Left renal cortex interstitium (tissue), 4 donors: ENCODE measurements around the gene CES3. TPM values are rescaled to one million over a fixed set of nuclear protein-coding genes. Genes with fewer than 3 reads are reported as not detected.

Source experiments
- polyA plus RNA-seq, 4 donors: library from polyadenylated mRNA; unstranded; fragments of 120-200 nt; gene quantifications; one replicate each; pipeline ENCODE4 v1.2.1, GENCODE V29; 2013; ENCODE audit not compliant: insufficient read length in 4 of 4

The CES3 gene
- polyA plus RNA-seq, 4 donors = 1.3 to 3.7 (median 2.9) TPM

Other genes starting within 250 kb of the CES3 start
- gene DYNC1LI2, start 209.7 kb upstream of the CES3 start, polyA plus RNA-seq = 100 to 1,000 TPM in 2 of 4 donors, 10 to 100 TPM in 2; 86.0 to 166 (median 128) TPM
- under 1 TPM in 2 of 4 donors, not detected in 2; 0.11 to 0.13 TPM for gene TERB1, start 159.7 kb upstream of the CES3 start, polyA plus RNA-seq
- 100 to 1,000 TPM in 1 of 4 donors, 10 to 100 TPM in 3; 73.0 to 109 (median 82.5) TPM for gene NAE1, start 130.3 kb upstream of the CES3 start, polyA plus RNA-seq
- under 1 TPM; 0.11 to 0.49 (median 0.33) TPM for gene CA7, start 116.9 kb upstream of the CES3 start, polyA plus RNA-seq
- 10 to 100 TPM; 11.5 to 14.5 (median 13.4) TPM for gene PDP2, start 80.8 kb upstream of the CES3 start, polyA plus RNA-seq
- 100 to 1,000 TPM; 248 to 312 (median 277) TPM for gene CDH16, start 42.4 kb upstream of the CES3 start, polyA plus RNA-seq
- 1 to 10 TPM; 2.6 to 4.1 (median 3.5) TPM for gene RRAD, start 35.7 kb upstream of the CES3 start, polyA plus RNA-seq
- gene CIAO2B, start 26.9 kb upstream of the CES3 start, polyA plus RNA-seq = 100 to 1,000 TPM in 2 of 4 donors, 10 to 100 TPM in 2; 91.7 to 120 (median 98.8) TPM
- gene CES2, start 25.8 kb upstream of the CES3 start, polyA plus RNA-seq = 10 to 100 TPM; 40.3 to 49.6 (median 45.3) TPM
- gene CES4A, start 27.3 kb downstream of the CES3 start, polyA plus RNA-seq = 10 to 100 TPM in 2 of 4 donors, 1 to 10 TPM in 2; 4.6 to 12.3 (median 9.5) TPM
- 10 to 100 TPM; 62.3 to 77.1 (median 65.0) TPM for gene CBFB, start 67.9 kb downstream of the CES3 start, polyA plus RNA-seq
- 10 to 100 TPM; 21.0 to 28.5 (median 25.5) TPM for gene PHAF1, start 148.7 kb downstream of the CES3 start, polyA plus RNA-seq
- gene B3GNT9, start 189.7 kb downstream of the CES3 start, polyA plus RNA-seq = 10 to 100 TPM in 3 of 4 donors, 1 to 10 TPM in 1; 7.5 to 15.1 (median 10.4) TPM
- gene TRADD, start 198.6 kb downstream of the CES3 start, polyA plus RNA-seq = 1 to 10 TPM; 4.3 to 7.0 (median 6.1) TPM
- gene FBXL8, start 198.7 kb downstream of the CES3 start, polyA plus RNA-seq = 1 to 10 TPM; 1.3 to 2.8 (median 1.9) TPM
- 1 to 10 TPM; 1.2 to 3.2 (median 1.6) TPM for gene HSF4, start 203.5 kb downstream of the CES3 start, polyA plus RNA-seq
- 1 to 10 TPM; 3.6 to 8.3 (median 6.0) TPM for gene NOL3, start 209.3 kb downstream of the CES3 start, polyA plus RNA-seq
- gene MATCAP1, start 222.7 kb downstream of the CES3 start, polyA plus RNA-seq = 10 to 100 TPM; 23.9 to 68.7 (median 45.6) TPM
- gene EXOC3L1, start 228.9 kb downstream of the CES3 start, polyA plus RNA-seq = 1 to 10 TPM; 4.9 to 7.8 (median 6.7) TPM
- gene E2F4, start 230.9 kb downstream of the CES3 start, polyA plus RNA-seq = 10 to 100 TPM; 53.3 to 79.1 (median 62.8) TPM
- gene ELMO3, start 237.9 kb downstream of the CES3 start, polyA plus RNA-seq = 1 to 10 TPM; 5.7 to 7.7 (median 6.3) TPM